Activated B cell treated with CpG ODN at 0.5 μM for 24 hours (primary cell): ENCODE results near the gene HK3. TPM values are rescaled to one million over a fixed set of nuclear protein-coding genes. Genes with fewer than 3 reads are reported as not detected.
"Not testable (repeated sequence)": the region's sequence is repeated elsewhere in the genome, so short reads cannot be mapped to it uniquely, and the experiment has no call there.

Source experiments
- ATAC-seq: fragments of 200-7000 bp; cut with Tn5 transposase; one replicate; pipeline ENCODE4 v1.10.0; 2021; ENCODE audit warnings: low read depth, mild to moderate bottlenecking, moderate library complexity
- CTCF ChIA-PET: fragments of 350-600 bp; sonication (Branson Sonifier 250); formaldehyde crosslinking; loops from one replicate; lab custom pipeline; 2021; ENCODE audit warnings: antibody characterized with exemption; lab: Charles Lee
- POLR2A ChIA-PET: fragments of 350-600 bp; sonication (Branson Sonifier 250); formaldehyde crosslinking; loops from one replicate; lab custom pipeline; 2021; ENCODE audit warnings: antibody characterized with exemption; lab: Charles Lee
- DNase-seq: peaks from one replicate; pipeline ENCODE4 v3.0.0; 2022
- H3K27ac Mint-ChIP-seq: one replicate; pipeline ENCODE4 v1.8.0; 2020; ENCODE audit warnings: mixed read lengths
- H3K27me3 Mint-ChIP-seq: one replicate; pipeline ENCODE4 v1.8.0; 2021; ENCODE audit warnings: mixed read lengths
- H3K36me3 Mint-ChIP-seq: one replicate; pipeline ENCODE4 v1.8.0; 2021; ENCODE audit warnings: low read depth, mixed read lengths
- H3K4me1 Mint-ChIP-seq: one replicate; pipeline ENCODE4 v1.8.0; 2021; ENCODE audit warnings: mixed read lengths
- H3K4me3 Mint-ChIP-seq: one replicate; pipeline ENCODE4 v1.8.0; 2020; ENCODE audit warnings: mild to moderate bottlenecking, mixed read lengths
- H3K9me3 Mint-ChIP-seq: one replicate; pipeline ENCODE4 v1.8.0; 2020; ENCODE audit warnings: mixed read lengths
- intact Hi-C: fragments of 100-400 bp; cut with micrococcal nuclease; formaldehyde crosslinking; loops from one replicate; pipeline ENCODE4 v1.15.1; 2024
- total RNA-seq: library from RNA; stranded (reverse); gene quantifications from 2 replicates; pipeline ENCODE4 v1.2.3, GENCODE V29; 2022
- TF ChIP-seq, protein P1 (sequence below): fragments of 200-600 bp; IDR thresholded peaks from one replicate; pipeline ENCODE4 v1.8.0; 2022; ENCODE audit warnings: antibody characterized with exemption, mild to moderate bottlenecking

Gene HK3
- total RNA-seq, 1 donor from 2014 or later: 0.55 TPM

DNA sequence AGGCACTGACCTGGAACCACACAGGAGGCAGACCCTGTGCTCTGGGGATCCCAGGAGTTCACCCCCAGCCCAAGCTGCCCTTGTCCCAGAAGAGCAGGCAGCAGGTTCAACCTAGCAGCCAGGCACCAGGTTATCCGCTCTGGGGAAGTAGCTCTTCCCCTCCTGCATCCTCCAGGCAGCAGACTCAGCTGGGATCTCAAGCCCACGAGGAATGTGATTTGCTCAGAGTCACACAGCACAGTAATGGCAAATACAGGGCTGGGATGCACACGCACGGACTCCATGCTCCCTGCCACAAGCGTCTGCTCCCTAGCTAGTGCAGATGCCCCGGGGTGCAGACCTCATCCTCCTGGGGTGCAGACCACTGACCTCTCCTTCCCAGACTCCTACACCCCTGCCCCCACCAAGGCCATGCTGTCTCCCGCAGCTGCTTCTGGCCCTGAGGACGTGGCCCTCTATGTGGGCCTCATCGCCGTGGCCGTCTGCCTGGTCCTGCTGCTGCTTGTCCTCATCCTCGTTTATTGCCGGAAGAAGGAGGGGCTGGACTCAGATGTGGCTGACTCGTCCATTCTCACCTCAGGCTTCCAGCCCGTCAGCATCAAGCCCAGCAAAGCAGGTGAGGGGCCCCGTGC, 25.5 kb downstream of the HK3 start:
- Mint-ChIP-seq H3K4me3 (no peak overlapping the region), H3K27me3 (peaks cover 18% of the 10 kb centered on the region), H3K36me3 (no peaks in the 10 kb centered on the region), H3K9me3 (no peaks in the 10 kb centered on the region), H3K27ac (no peak overlapping the region), H3K4me1 (peaks cover 6% of the 10 kb centered on the region)
- intact Hi-C loops: no loop called here
- ATAC-seq (no peak), DNase-seq (no peak)
- CTCF ChIA-PET: no interaction called here
- TF ChIP-seq, protein P1, sequence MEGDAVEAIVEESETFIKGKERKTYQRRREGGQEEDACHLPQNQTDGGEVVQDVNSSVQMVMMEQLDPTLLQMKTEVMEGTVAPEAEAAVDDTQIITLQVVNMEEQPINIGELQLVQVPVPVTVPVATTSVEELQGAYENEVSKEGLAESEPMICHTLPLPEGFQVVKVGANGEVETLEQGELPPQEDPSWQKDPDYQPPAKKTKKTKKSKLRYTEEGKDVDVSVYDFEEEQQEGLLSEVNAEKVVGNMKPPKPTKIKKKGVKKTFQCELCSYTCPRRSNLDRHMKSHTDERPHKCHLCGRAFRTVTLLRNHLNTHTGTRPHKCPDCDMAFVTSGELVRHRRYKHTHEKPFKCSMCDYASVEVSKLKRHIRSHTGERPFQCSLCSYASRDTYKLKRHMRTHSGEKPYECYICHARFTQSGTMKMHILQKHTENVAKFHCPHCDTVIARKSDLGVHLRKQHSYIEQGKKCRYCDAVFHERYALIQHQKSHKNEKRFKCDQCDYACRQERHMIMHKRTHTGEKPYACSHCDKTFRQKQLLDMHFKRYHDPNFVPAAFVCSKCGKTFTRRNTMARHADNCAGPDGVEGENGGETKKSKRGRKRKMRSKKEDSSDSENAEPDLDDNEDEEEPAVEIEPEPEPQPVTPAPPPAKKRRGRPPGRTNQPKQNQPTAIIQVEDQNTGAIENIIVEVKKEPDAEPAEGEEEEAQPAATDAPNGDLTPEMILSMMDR: no peak
- POLR2A ChIA-PET: no interaction called here

DNA sequence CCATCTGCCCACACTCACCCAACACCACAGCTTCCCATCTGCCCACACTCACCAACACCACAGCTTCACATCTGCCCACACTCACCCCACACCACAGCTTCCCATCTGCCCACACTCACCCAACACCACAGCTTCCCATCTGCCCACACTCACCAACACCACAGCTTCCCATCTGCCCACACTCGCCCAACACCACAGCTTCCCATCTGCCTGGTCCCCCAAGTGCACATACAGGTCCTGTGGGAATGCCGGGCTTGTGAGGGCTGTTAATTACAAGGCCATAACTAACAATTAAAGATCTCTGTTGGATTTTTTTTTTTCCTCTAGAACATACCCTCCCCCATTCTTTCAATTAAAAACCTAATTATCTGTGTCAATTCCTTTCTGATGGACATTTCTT, 26.1 kb downstream of the HK3 start:
- H3K4me1 Mint-ChIP-seq, intact Hi-C loops, H3K36me3 Mint-ChIP-seq, DNase-seq, H3K4me3 Mint-ChIP-seq, POLR2A ChIA-PET, H3K27ac Mint-ChIP-seq, CTCF ChIA-PET, H3K9me3 Mint-ChIP-seq, ATAC-seq: not testable (repeated sequence)
- H3K27me3 Mint-ChIP-seq: peaks cover 17% of the 10 kb centered on the region

DNA sequence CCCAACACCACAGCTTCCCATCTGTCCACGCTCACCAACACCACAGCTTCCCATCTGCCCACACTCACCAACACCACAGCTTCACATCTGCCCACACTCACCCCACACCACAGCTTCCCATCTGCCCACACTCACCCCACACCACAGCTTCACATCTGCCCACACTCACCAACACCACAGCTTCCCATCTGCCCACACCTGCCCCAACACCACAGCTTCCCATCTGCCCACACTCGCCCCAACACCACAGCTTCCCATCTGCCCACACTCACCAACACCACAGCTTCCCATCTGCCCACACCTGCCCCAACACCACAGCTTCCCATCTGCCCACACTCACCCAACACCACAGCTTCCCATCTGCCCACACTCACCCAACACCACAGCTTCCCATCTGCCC, 26.6 kb downstream of the HK3 start:
- POLR2A ChIA-PET, H3K4me3 Mint-ChIP-seq, ATAC-seq, H3K27ac Mint-ChIP-seq, DNase-seq, H3K9me3 Mint-ChIP-seq, CTCF ChIA-PET, H3K36me3 Mint-ChIP-seq, intact Hi-C loops, H3K4me1 Mint-ChIP-seq: not testable (repeated sequence)
- peaks cover 17% of the 10 kb centered on the region for H3K27me3 Mint-ChIP-seq

DNA sequence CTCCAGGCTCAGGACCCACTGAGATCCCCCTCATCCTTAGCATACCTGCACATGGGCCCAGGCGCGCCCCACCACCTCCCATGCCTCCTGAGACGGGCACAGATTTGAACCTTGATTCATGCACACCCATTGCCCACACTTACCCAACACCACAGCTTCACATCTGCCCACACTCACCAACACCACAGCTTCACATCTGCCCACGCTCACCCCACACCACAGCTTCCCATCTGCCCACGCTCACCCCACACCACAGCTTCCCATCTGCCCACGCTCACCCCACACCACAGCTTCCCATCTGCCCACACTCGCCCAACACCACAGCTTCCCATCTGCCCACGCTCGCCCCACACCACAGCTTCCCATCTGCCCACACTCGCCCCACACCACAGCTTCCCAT, 28.5 kb downstream of the HK3 start:
- H3K27ac Mint-ChIP-seq, POLR2A ChIA-PET, H3K9me3 Mint-ChIP-seq, H3K4me1 Mint-ChIP-seq, ATAC-seq, intact Hi-C loops, DNase-seq, H3K36me3 Mint-ChIP-seq, CTCF ChIA-PET, H3K4me3 Mint-ChIP-seq: not testable (repeated sequence)
- peaks cover 17% of the 10 kb centered on the region for H3K27me3 Mint-ChIP-seq

DNA sequence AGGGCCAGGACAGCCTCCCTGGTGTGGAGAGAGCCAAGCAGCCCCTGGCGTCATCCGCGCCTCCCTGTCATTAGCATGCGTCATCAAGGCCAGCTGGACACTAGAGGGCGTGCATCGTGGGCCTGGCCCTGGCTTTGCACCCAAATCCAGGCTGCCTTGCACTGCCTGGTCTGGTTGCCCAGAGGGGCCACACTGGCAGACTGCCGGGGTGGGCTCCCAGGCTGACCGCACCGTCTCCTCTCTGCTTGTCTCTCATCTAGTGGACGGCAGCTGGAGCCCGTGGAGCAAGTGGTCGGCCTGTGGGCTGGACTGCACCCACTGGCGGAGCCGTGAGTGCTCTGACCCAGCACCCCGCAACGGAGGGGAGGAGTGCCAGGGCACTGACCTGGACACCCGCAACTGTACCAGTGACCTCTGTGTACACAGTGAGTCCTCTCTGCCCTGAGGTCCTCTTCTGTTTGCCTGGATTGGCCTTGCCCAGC, 29.0 kb downstream of the HK3 start:
- ATAC-seq (no peak), DNase-seq (no peak)
- Mint-ChIP-seq H3K27me3 (peaks cover 17% of the 10 kb centered on the region), H3K9me3 (no peaks in the 10 kb centered on the region), H3K4me3 (no peak overlapping the region), H3K27ac (no peak overlapping the region), H3K36me3 (no peaks in the 10 kb centered on the region), H3K4me1 (peaks cover 6% of the 10 kb centered on the region)
- TF ChIP-seq, protein P1: no peak
- CTCF ChIA-PET: no interaction called here
- intact Hi-C loops: no loop called here
- POLR2A ChIA-PET: no interaction called here

DNA sequence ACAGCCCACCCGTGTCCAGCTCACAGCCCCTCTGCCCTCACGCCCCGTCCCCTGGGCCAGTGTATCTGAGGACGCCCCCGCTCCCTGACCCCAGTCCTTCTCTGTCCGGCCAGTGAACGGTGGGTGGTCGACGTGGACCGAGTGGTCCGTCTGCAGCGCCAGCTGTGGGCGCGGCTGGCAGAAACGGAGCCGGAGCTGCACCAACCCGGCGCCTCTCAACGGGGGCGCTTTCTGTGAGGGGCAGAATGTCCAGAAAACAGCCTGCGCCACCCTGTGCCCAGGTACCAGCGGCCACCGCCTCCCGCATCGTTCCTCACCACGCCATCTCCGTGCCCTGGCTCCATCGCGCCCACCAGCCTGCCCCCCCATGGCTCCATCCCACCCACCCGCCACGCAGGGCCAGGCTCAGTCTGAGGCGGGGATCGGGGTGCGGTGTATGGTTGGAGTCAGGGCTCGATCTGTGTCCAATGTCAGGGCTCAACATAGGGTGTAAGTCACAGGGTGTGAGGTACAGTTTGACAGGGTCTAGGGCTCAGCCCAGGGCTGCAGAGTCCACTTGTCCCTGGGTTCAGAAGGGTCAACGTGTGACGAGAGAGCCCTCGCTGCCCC, 29.5 kb downstream of the HK3 start:
- DNase-seq (no peak), ATAC-seq (no peak)
- Mint-ChIP-seq H3K27me3 (peaks cover 18% of the 10 kb centered on the region), H3K4me1 (peaks cover 6% of the 10 kb centered on the region), H3K9me3 (no peaks in the 10 kb centered on the region), H3K4me3 (no peak overlapping the region), H3K27ac (no peak overlapping the region), H3K36me3 (no peaks in the 10 kb centered on the region)
- intact Hi-C loops: no loop called here
- TF ChIP-seq, protein P1: no peak
- POLR2A ChIA-PET: no interaction called here
- CTCF ChIA-PET: no interaction called here
